ENCODE results near the gene PEX16. TPM values are rescaled to one million over a fixed set of nuclear protein-coding genes. Genes with fewer than 3 reads are reported as not detected.
A peak's percentile ranks its signal among the peaks of the same experiment; 100 is the strongest.

The PEX16 gene
- total and polyA plus RNA-seq, 2 of the 13 experiments (the other 11 are each of a cell fraction or from before 2014, with no cell fraction given) = 12.5 to 21.8 TPM

DNA sequence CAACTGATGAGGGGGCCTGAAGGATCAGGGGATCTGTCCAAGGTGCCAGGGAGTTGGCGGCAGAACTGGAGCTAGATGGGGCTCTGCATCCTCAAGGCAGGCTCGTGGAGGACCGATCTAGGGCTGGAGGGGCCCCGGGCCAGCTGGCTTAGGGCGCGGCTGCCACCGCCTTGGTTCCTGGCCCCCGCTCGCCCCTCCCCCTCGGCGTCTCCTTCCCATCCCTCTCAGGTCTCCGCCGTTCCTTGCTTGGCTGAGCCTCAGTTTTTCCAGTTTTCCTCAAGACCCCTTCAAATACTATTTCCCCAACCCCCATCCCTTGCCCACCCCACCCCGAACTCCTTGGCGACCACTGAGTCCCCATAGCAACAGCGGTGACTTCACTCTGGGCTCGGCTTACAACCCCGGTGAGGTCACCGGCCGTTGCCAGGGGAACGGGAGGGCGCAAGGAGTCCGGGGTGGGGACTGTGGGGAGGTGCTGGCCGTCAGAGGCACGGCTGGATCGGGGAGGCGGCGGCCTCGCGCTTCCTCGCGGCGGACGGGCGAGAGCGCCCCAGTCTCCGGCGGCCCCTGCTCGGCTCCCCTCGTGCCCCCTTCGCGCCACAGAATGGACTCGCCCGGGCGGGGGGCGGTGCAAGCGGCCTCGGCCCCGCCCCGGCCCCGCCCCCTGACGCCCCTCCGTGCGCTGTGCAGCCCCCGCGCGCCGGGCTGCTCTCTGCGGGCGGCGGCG is 18.1 kb downstream of the PEX16 start (continued):
- TF ChIP-seq ARID4A (CRISPR knock-in tag; IDR thresholded peaks at IDR 0.05; ENCODE audit: borderline replicate concordance) = peak; percentile 61; the same call in 1 of the 2 replicates
- no peak for TF ChIP-seq ZNF12 (CRISPR knock-in tag; IDR thresholded peaks at IDR 0.05)
- TF ChIP-seq ARNT2 (CRISPR knock-in tag; IDR thresholded peaks at IDR 0.05; ENCODE audit: low read depth) = 0 out of 2 replicates have a peak, but pooled peaks have one; percentile 36
- TF ChIP-seq SP4 (CRISPR knock-in tag; IDR thresholded peaks at IDR 0.05) = peak; percentile 74
- peak; percentile 28; the same call in 1 of the 2 replicates for TF ChIP-seq ZNF563 (CRISPR knock-in tag; IDR thresholded peaks at IDR 0.05)
- TF ChIP-seq GABPA (IDR thresholded peaks at IDR 0.05; ENCODE audit: low read depth, low read length) = no peak
- TF ChIP-seq GABPA (CRISPR knock-in tag; IDR thresholded peaks at IDR 0.05; ENCODE audit: low read depth) = no peak
- TF ChIP-seq ZNF547 (CRISPR knock-in tag; IDR thresholded peaks at IDR 0.05) = 0 out of 2 replicates have a peak, but pooled peaks have one; percentile 37
- 0 out of 2 replicates have a peak, but pooled peaks have one; percentile 56 for TF ChIP-seq ZNF234 (CRISPR knock-in tag; conservative IDR thresholded peaks at IDR 0.05)
- TF ChIP-seq, protein P1, sequence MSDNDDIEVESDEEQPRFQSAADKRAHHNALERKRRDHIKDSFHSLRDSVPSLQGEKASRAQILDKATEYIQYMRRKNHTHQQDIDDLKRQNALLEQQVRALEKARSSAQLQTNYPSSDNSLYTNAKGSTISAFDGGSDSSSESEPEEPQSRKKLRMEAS (IDR thresholded peaks at IDR 0.05) = peak; percentile 22; the same call in 1 of the 2 replicates
- TF ChIP-seq RFX3 (CRISPR knock-in tag; IDR thresholded peaks at IDR 0.05) = peak; percentile 93
- TF ChIP-seq, protein P2, sequence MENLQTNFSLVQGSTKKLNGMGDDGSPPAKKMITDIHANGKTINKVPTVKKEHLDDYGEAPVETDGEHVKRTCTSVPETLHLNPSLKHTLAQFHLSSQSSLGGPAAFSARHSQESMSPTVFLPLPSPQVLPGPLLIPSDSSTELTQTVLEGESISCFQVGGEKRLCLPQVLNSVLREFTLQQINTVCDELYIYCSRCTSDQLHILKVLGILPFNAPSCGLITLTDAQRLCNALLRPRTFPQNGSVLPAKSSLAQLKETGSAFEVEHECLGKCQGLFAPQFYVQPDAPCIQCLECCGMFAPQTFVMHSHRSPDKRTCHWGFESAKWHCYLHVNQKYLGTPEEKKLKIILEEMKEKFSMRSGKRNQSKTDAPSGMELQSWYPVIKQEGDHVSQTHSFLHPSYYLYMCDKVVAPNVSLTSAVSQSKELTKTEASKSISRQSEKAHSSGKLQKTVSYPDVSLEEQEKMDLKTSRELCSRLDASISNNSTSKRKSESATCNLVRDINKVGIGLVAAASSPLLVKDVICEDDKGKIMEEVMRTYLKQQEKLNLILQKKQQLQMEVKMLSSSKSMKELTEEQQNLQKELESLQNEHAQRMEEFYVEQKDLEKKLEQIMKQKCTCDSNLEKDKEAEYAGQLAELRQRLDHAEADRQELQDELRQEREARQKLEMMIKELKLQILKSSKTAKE (CRISPR knock-in tag; IDR thresholded peaks at IDR 0.05; ENCODE audit: borderline replicate concordance) = no peak
- no peak for TF ChIP-seq ZNF503 (CRISPR knock-in tag; IDR thresholded peaks at IDR 0.05)
- no peak for TF ChIP-seq TCF7 (IDR thresholded peaks at IDR 0.05; ENCODE audit: low read depth)
- TF ChIP-seq ZNF501 (CRISPR knock-in tag; IDR thresholded peaks at IDR 0.05) = no peak
- TF ChIP-seq ZBTB3 (CRISPR knock-in tag; IDR thresholded peaks at IDR 0.05; ENCODE audit: borderline replicate concordance, low read depth) = no peak
- no peak for TF ChIP-seq SYNCRIP (IDR thresholded peaks at IDR 0.05; ENCODE audit: insufficient read depth, low read depth, low read length)
- TF ChIP-seq ZNF451 (CRISPR knock-in tag; IDR thresholded peaks at IDR 0.05) = 0 out of 2 replicates have a peak, but pooled peaks have one; percentile 54
- no peak for TF ChIP-seq ISL2 (CRISPR knock-in tag; IDR thresholded peaks at IDR 0.05)
- TF ChIP-seq MXD4 (CRISPR knock-in tag; IDR thresholded peaks at IDR 0.05) = no peak
- no peak for TF ChIP-seq ZBTB42 (CRISPR knock-in tag; IDR thresholded peaks at IDR 0.05)
